ENCODE results near the gene DCUN1D4.

Gene DCUN1D4

GRCh38 chr4:51842554-51843308 is at the start of gene DCUN1D4:
DCUN1D4 (plus strand) TSS chr4:51843153; CDS start chr4:51843243, 90 bp downstream.
- peak; percentile 99 to 100 for DNase-seq (ENCODE audit: low read depth in 2 of 2)

DNA sequence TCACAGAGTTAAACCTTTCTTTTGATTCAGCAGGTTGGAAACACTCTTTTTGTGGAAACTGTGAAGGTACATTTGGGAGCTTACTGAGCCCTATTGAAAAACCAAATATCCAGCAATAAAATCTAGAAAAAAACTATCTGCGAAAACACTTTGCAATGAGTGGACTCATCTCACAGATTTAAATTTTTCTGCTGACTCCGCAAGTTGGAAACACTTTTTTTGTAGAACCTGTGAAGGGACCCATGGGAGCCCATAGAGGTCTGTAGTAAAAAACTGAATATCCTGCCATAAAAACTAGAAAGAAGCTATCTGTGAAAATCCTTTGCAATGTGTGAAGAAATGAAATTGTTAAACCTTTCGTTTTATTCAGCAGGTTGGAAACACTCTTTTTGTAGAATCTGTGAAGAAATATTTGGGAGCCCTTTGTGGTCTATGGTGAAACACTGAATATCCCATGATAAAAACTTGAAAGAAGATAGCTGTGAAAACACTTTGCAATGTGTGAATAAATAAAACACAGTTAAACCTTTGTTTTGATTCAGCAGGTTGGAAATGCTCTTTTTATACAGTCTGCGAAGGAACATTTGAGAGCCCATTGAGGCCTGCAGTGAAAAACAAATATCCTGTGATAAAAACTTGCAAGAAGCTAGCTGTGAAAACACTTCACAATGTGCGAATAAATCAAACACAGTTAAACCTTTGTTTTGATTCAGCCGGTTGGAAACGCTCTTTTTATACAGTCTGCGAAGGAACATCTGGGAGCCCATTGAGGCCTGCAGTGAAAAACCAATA is 22.3 kb upstream of the DCUN1D4 start:
- DNase-seq (ENCODE audit: low read depth in 2 of 2), result no peak

GRCh38 chr4:51825341-51825740 is 17.6 kb upstream of the DCUN1D4 start:
- DNase-seq (ENCODE audit: low read depth in 2 of 2), result no peak

DNA sequence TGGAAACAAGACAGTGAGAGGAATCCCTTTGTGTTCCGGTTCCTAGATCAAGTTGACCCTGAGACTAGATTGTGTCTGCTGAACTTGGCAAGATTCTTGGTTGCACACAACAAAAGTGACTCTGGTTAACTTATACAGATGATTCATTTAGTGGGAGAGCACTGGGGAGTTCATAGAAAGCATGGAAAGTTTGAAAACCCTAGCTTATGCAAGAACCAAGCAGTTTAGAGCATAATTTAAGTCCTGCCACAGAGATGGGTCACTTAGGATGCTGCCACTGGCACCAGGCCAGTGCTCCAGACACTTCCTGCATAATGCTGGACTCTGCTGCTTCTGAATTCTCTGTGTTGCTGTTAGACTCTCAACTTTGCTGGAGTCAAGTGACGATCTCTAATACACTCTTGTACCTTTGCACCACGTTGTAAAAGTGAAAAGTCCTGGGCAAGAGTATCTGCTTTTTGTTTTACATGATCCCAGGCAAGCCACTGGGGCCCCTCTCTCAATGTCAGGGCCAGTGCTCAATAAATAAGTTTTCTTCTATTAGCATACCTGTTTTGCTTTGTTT is 12.7 kb upstream of the DCUN1D4 start:
- no peak for DNase-seq (ENCODE audit: low read depth in 2 of 2)

DNA sequence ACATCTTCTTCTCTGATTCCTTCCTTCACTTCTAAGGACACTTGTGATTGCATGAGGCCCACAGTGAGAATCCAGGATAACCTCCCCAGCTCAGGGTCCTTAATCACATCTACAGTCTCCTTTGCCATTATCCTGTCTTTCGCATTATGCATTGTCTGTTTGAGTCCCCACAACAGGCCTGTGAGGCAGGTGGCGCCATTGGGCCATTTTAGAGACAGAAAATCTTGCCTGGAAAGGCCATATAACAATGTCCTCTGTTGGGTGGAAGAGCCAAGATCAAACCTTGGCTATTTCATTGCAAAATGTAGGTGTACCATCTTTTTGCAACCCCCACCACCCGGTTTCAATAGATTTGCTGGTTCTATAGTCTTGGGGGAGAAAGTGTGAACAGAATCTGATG is 11.8 kb upstream of the DCUN1D4 start:
- DNase-seq (ENCODE audit: low read depth in 2 of 2), result no peak

- DNase-seq (ENCODE audit: low read depth in 2 of 2), result no peak
Observed at GRCh38 chr4:51833236-51833635, 9.7 kb upstream of the DCUN1D4 start.

- no peak for DNase-seq (ENCODE audit: low read depth in 2 of 2)
Observed at GRCh38 chr4:51835079-51835478, 7.9 kb upstream of the DCUN1D4 start.

- DNase-seq (ENCODE audit: low read depth in 2 of 2), result no peak
Observed at GRCh38 chr4:51835855-51836254, 7.1 kb upstream of the DCUN1D4 start.

DNA sequence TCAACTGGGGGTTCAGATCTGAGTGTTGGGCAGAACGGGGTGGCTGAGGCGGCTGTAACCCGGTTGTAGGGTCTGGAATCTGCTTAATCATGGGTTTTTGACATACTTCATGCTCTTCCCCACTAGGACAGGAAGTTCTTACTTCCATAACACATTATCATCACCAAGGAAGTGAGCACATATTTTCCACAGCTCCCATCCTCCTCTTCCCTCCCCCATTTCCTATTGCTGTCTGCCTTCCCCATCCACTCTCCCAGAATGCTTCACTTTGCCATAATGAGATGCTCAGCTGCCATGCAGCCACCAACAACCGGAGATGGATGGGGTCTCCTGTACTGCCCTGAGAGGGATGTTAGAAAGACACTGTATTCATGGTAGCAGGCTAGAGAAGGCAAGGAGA is 6.4 kb upstream of the DCUN1D4 start:
- no peak for DNase-seq (ENCODE audit: low read depth in 2 of 2)

- no peak for DNase-seq (ENCODE audit: low read depth in 2 of 2)
Observed at GRCh38 chr4:51840781-51841180, 2.2 kb upstream of the DCUN1D4 start.

- no peak for DNase-seq (ENCODE audit: low read depth in 2 of 2)
Observed at GRCh38 chr4:51842167-51842553, 793 bp upstream of the DCUN1D4 start.

DNA sequence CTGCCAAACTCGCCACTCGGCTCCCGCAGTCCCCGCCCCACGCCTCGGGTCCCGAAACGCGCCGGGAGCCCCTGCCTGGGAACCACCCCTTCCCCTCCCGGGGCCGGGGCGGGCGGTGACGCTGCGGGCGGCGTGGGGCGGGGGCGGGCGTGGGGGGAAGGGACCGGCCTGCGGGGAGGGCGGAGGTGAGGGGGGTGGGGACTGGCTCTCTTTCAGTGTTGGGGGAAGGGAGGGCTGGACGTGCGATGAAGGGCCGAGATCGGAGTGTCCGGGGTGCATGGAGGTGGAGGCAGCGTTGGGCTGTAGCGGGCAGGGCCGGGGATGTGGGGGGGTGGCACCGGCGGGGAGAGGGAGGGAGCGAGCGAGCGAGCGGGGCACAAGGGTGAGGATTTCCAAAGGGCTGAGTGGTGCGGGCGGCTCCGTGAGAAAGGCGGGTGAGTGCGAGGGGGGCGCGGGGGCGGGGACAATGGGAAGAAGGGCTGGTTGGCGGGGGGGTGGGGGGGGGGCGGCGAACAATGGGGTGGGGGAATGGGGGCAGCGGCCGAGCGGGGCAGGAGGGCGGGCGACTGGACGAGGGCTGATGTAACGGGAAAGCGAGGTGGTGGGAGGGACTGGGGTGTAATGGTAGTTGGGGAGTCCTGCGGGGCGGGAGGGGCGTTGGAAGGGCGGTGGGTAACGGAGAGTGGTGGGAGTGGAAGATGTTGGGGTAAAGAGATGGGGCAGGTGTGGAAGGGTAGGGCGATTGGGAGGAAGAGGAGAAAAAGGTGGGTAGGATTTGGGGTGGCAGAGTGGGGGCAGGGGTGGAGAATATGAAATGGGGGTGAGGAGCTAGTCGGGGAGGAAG is 578 bp downstream of the DCUN1D4 start:
- DNase-seq (ENCODE audit: low read depth in 2 of 2), result no peak

- DNase-seq (ENCODE audit: low read depth in 2 of 2), result peak; percentile 70 to 73
Observed at GRCh38 chr4:51844153-51845054, 1.5 kb downstream of the DCUN1D4 start.

- no peak for DNase-seq (ENCODE audit: low read depth in 2 of 2)
Observed at GRCh38 chr4:51845055-51845426, 2.1 kb downstream of the DCUN1D4 start.

DNA sequence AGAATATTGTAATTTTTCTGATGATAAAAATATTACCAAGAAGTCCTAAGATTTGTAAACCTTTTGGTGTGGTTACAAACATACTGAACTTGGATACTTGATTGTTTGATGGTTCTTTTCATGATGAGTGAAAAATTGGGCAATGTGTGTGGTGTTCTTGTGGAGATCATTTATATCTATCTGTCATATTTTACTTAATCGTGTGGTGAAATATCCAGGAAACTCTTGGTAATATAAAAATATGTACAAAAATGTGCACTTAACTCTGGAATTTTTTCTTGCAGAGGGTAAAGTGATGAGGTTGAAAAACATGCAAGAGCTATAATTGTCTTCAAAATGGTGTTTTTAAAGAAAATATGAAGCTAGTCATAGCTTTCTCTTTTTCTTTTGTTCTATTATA is 2.8 kb downstream of the DCUN1D4 start:
- DNase-seq (ENCODE audit: low read depth in 2 of 2), result peak in 1 of 2 experiments; percentile 20

DNA sequence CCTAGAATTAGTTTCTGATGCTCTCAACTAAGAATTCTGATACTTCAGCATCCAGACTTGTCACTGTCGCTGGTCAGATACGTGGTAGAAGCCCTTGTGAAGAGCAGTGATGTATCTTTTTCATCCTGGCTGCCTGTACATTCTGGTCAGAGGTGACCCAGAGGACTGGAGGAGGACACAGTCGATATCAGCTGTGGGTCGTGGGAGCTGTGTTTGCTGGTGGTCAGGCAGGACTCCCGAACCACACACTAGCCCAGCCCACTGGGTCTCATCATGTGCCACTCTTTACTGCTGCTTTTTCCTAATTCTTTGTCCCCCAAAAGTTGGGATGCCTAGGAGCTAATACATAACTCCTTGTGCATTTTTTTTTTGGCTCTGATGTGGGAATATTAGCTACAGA is 6.5 kb downstream of the DCUN1D4 start:
- DNase-seq (ENCODE audit: low read depth in 2 of 2), result no peak

DNA sequence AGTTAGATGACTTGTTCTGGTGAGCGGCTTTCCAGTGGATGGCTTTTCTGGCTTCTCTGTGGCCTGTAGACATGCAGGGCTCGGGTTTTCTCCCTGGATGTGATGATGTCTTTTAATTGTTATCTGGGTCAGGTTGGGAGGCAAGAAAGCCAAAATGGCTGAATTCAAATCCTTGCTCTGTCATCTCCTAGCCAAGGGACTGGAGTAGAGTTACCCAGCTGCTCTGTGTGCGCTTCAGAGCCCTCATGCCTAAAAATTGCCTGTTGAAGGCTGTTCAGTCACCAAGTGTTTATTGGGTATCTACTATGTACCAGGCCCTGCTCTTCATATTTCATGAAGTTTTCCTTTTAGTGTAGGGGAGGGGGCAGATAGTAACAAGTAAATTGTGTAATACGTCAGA is 7.3 kb downstream of the DCUN1D4 start:
- DNase-seq (ENCODE audit: low read depth in 2 of 2), result no peak

DNA sequence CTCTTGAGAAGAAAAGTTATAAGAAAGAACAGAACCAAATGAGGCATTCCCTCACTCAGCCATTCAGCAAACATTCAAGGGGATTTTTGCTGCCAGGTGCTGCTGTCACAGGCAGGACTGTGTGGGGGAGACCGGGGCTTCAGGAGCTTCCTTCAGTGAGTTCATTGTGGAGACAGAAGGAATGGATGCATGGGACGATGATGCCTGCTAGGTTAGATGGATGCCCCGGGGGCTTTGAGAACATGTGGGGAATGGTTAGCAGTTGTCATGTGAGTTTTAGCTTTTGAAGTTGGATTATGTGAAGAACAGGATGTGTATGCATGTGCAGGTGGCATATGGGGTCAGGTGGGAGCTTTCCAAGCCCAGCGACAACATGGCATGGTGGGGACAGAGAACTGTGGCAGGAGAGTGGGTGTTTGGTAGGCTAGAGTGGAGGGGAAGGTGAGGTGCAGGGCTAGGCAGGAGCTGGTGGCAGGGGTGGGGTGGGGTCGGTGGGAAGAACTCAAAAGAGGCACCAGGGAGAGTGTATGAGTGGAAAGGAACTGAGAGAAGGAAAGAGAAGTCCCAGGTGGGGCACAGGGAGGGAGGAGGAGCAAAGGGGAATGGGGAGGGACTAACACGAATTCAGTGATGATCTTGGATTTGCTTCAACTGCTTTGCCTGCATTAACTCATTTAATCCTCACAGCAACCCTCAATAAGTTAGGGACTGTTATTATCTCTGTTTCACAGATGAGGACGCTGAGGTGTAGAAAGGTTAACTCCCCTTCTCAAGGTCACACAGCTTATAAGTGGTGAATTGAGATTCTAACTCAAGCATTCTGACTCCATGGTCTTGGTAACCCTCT is 8.4 kb downstream of the DCUN1D4 start:
- DNase-seq (ENCODE audit: low read depth in 2 of 2), result no peak

DNA sequence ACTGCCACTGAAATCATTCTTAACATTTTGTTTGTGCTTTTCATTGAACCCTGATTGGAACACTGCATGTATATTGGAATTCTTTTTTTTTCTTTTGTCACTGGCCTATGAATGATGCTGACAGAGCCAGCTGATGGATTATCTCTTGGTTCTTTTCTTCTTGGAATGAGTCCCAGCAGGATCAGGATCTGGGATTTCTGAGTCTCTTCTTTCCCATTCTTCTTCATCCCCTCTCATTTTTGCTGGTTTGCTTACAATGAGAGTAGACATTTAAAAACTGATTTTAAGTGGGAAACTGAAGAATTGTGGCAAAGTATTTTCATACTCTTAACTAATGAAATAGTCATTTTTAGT is 9.0 kb downstream of the DCUN1D4 start:
- no peak for DNase-seq (ENCODE audit: low read depth in 2 of 2)

DNA sequence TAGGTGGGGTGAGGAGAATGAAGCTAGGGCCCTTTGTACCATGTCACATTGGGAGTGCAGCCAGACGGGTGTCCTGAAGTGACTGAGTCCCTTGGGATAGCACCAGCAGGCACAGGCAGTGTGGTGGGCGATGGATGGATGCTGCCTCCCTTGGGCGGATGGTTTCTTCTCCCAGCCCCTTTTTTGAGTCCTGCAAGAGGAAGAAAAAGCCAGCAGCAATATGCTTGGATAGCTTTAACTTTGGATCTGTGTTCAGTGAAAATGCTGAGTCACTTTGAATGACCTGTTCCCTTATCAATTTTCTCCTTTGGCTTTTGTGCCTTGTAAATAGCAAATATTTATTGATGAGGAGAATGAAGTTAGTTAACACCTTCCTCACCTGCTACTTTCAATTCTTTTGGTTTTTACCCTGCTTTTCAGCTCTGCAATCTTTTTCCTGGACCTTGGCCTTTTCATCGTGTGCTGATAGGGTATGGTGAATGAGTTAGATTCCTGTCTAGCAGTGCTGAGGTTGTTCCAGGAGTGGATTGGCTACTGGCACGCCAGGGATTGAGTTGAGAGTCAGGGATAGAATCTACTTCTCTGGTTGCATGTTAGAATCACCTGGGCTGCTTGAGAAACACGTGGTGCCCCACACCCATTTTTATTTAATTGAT is 10.2 kb downstream of the DCUN1D4 start:
- no peak for DNase-seq (ENCODE audit: low read depth in 2 of 2)
